Esophagus muscularis mucosa (tissue), 4 donors: ENCODE measurements around the gene UBIAD1.

Experiments used
- CTCF ChIP-seq, 3 experiments: fragments of 200-600 bp in 2 of 3; fragments of 450-650 bp in 1 of 3; sonication (generic) in 2 of 3; IDR thresholded peaks; one replicate each; pipeline ENCODE4 v1.5.1; 2017 to 2019; ENCODE audit warnings: antibody characterized with exemption in 3 of 3, mild to moderate bottlenecking in 2 of 3, moderate library complexity in 1 of 3
- EP300 ChIP-seq: sonication (generic); formaldehyde crosslinking; IDR thresholded peaks from one replicate; pipeline ENCODE4 v1.6.1; 2017; ENCODE audit warnings: antibody characterized with exemption
- POLR2A ChIP-seq: fragments of 450-650 bp; IDR thresholded peaks from one replicate; pipeline ENCODE4 v1.6.1; 2017; ENCODE audit warnings: antibody characterized with exemption, moderate library complexity, mild to moderate bottlenecking, low read depth

GRCh38 chr1:11245248-11245647 lies 27.8 kb upstream of the UBIAD1 start:
- TF ChIP-seq EP300 (no peak), CTCF (IDR thresholded peaks at IDR 0.05) (no peak), POLR2A (no peak)
